Left lung (tissue), 10 donors: ENCODE data around the gene RPUSD3. TPM values are rescaled to one million over a fixed set of nuclear protein-coding genes. Genes with fewer than 3 reads are reported as not detected.
"Not testable (repeated sequence)": the region's sequence is repeated elsewhere in the genome, so short reads cannot be mapped to it uniquely, and the experiment has no call there.

Experiments used
- ATAC-seq: fragments of 200-7000 bp; cut with Tn5 transposase; one replicate; pipeline ENCODE4 v1.9.1; 2020; ENCODE audit warnings: moderate library complexity
- DNase-seq, 4 donors: peaks; one replicate each; pipeline ENCODE4 v3.0.0-alpha.2; 2013 to 2020
- H3K27ac ChIP-seq, 2 donors: fragments of 200-600 bp; sonication (generic) in 1 of 2; one replicate each; pipeline versions ENCODE4 v1.5.0 to v1.8.0; 2020 to 2021
- H3K27me3 ChIP-seq, 2 donors: fragments of 200-600 bp; sonication (generic) in 1 of 2; one replicate each; pipeline versions ENCODE4 v1.5.0 to v1.8.0; 2020 to 2021
- H3K36me3 ChIP-seq, 2 donors: fragments of 200-600 bp; sonication (generic) in 1 of 2; one replicate each; pipeline versions ENCODE4 v1.5.0 to v1.8.0; 2020 to 2021
- H3K4me1 ChIP-seq, 2 donors: fragments of 200-600 bp; one replicate each; pipeline ENCODE4 v1.8.0; 2021
- H3K4me3 ChIP-seq, 2 donors: fragments of 200-600 bp; sonication (generic) in 1 of 2; one replicate each; pipeline versions ENCODE4 v1.5.0 to v1.8.0; 2020 to 2021; ENCODE audit warnings: mild to moderate bottlenecking in 1 of 2
- H3K9me3 ChIP-seq, 2 donors: fragments of 200-600 bp; sonication (generic) in 1 of 2; one replicate each; pipeline versions ENCODE4 v1.5.0 to v1.8.0; 2020 to 2021
- intact Hi-C, 2 donors: fragments of 100-400 bp; cut with DNase I; formaldehyde crosslinking; loops; one replicate each; pipeline versions ENCODE4 v1.11.2 to v1.14.2; 2022
- polyA plus RNA-seq, 6 donors: library from polyadenylated mRNA; unstranded; fragments of 120-200 nt; gene quantifications; one replicate each; pipeline ENCODE4 v1.2.1, GENCODE V29; 2013; ENCODE audit not compliant: insufficient read length in 6 of 6
- total RNA-seq, 2 donors: library from RNA; stranded (reverse); fragmentation: NEBNext Ultra II Directional; extraction: Animal tissue kit (Norgen Biotek cat#: 25700); gene quantifications; one replicate each; pipeline ENCODE4 v1.2.1, GENCODE V29; 2021
- TF ChIP-seq, protein P1 (sequence below), 2 donors: fragments of 200-600 bp; sonication (generic) in 1 of 2; IDR thresholded peaks; one replicate each; pipeline versions ENCODE4 v1.5.0 to v1.8.0; 2021; ENCODE audit warnings: antibody characterized with exemption in 2 of 2
- donor health status: DM: no; HTN: yes; CAD: no.
- donor health status: DM: no; HTN: no; CAD: no.

The RPUSD3 gene
- total and polyA plus RNA-seq, 8 donors, result 29.6 to 43.1 (median 36.2) TPM

DNA sequence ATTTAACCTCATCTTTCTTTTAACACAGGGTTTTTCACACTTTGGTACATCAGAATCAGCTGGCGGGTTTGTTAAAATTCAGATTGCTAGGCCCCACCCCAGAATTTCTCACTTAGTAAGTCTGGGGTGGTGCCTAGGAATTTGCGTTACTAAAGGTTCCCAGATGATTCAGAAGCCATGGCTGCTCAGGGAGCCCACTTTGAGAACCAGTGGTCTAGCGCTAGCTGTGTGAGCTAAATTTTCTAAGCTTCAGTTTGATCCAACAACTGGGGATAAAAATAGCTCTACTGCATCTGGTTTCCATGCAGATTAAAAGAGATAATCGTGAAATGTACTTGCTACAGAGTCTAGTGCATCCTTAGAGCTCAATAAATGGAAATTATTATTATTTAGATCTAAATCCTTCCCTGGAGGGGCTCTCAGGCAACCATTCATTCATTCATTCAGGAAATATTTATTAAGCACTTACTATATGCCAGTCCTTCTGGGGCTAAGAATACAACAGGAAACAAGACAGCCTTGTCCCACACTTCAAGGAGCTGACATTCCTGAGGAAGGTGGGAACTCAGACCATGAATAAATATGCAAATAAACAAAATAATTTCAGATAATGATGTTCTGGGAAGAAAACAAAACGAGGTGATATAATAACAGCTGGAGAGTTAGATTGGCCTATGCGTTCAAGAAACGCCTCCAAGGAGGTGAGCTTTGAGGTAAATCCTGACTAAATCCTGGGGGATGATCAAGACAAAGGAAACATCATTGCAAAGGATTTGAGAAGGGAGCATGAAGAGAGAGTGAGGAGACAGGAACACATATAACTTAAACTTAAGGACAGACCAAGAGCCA lies 40.1 kb upstream of the RPUSD3 start:
- Histone ChIP-seq H3K9me3 (no peaks in the 10 kb centered on the region), H3K4me3 (no peak overlapping the region), H3K4me1 (no peaks in the 10 kb centered on the region), H3K27me3 (no peaks in the 10 kb centered on the region), H3K36me3 (no peaks in the 10 kb centered on the region), H3K27ac (no peak overlapping the region)
- ATAC-seq (no peak), DNase-seq (no peak)
- TF ChIP-seq, protein P1, sequence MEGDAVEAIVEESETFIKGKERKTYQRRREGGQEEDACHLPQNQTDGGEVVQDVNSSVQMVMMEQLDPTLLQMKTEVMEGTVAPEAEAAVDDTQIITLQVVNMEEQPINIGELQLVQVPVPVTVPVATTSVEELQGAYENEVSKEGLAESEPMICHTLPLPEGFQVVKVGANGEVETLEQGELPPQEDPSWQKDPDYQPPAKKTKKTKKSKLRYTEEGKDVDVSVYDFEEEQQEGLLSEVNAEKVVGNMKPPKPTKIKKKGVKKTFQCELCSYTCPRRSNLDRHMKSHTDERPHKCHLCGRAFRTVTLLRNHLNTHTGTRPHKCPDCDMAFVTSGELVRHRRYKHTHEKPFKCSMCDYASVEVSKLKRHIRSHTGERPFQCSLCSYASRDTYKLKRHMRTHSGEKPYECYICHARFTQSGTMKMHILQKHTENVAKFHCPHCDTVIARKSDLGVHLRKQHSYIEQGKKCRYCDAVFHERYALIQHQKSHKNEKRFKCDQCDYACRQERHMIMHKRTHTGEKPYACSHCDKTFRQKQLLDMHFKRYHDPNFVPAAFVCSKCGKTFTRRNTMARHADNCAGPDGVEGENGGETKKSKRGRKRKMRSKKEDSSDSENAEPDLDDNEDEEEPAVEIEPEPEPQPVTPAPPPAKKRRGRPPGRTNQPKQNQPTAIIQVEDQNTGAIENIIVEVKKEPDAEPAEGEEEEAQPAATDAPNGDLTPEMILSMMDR (IDR thresholded peaks at IDR 0.05), result no peak
- intact Hi-C loops, result no loop called here

- intact Hi-C loops, result no loop called here
- H3K9me3 ChIP-seq, result no peaks in the 10 kb centered on the region
- no peaks in the 10 kb centered on the region for H3K4me1 ChIP-seq
- DNase-seq (no peak), ATAC-seq (no peak)
- TF ChIP-seq, protein P1 (IDR thresholded peaks at IDR 0.05), result no peak
- H3K36me3 ChIP-seq, result no peaks in the 10 kb centered on the region
- H3K27ac ChIP-seq, result no peak overlapping the region
- no peaks in the 10 kb centered on the region for H3K27me3 ChIP-seq
- no peak overlapping the region for H3K4me3 ChIP-seq
Observed at GRCh38 chr3:9881441-9881840, 37.6 kb upstream of the RPUSD3 start.

GRCh38 chr3:9879830-9880549 lies 36.2 kb upstream of the RPUSD3 start, which contains the start of gene CIDEC:
Gene CIDEC, minus strand, starts transcription at chr3:9880253. Its CDS starts 1,767 bp downstream, at chr3:9878486.
- Histone ChIP-seq H3K27ac (no peak within 1 kb of the TSS), H3K36me3 (no peaks in the 10 kb centered on the region), H3K9me3 (no peaks in the 10 kb centered on the region), H3K27me3 (no peaks in the 10 kb centered on the region), H3K4me3 (no peak within 1 kb of the TSS), H3K4me1 (no peaks in the 10 kb centered on the region)
- intact Hi-C loops, result no loop called here
- ATAC-seq, result no peak
- TF ChIP-seq, protein P1 (IDR thresholded peaks at IDR 0.05), result no peak
- DNase-seq, result no peak

GRCh38 chr3:9878700-9879099 lies 34.9 kb upstream of the RPUSD3 start:
- ATAC-seq (no peak), DNase-seq (no peak)
- TF ChIP-seq, protein P1 (IDR thresholded peaks at IDR 0.05), result no peak
- Histone ChIP-seq H3K4me1 (no peaks in the 10 kb centered on the region), H3K4me3 (no peak overlapping the region), H3K36me3 (no peaks in the 10 kb centered on the region), H3K9me3 (no peaks in the 10 kb centered on the region), H3K27ac (no peak overlapping the region), H3K27me3 (no peaks in the 10 kb centered on the region)
- intact Hi-C loops, result no loop called here

DNA sequence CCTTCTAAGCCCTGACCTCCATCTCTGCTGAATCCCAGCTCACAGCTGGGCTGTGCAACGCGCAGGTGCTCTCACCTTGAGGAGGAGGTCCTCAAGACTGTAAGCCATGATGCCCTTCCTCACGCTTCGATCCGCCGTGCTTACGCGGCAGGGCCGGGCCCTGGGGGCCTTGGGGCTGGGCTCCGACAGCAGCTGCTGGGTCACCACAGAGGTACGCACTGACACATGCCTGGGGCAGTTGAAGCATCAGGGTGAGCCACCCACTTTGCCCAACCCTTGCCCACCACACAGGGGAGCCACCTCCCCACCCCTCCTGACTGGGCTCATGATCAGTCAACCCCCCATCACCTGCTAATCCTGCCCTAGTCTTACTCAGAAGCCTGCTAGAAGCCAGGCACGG lies 33.2 kb upstream of the RPUSD3 start:
- Histone ChIP-seq H3K4me3 (no peak overlapping the region), H3K9me3 (no peaks in the 10 kb centered on the region), H3K36me3 (no peaks in the 10 kb centered on the region), H3K27me3 (no peaks in the 10 kb centered on the region), H3K4me1 (no peaks in the 10 kb centered on the region), H3K27ac (no peak overlapping the region)
- TF ChIP-seq, protein P1 (IDR thresholded peaks at IDR 0.05), result no peak
- ATAC-seq (no peak), DNase-seq (no peak)
- intact Hi-C loops, result no loop called here

DNA sequence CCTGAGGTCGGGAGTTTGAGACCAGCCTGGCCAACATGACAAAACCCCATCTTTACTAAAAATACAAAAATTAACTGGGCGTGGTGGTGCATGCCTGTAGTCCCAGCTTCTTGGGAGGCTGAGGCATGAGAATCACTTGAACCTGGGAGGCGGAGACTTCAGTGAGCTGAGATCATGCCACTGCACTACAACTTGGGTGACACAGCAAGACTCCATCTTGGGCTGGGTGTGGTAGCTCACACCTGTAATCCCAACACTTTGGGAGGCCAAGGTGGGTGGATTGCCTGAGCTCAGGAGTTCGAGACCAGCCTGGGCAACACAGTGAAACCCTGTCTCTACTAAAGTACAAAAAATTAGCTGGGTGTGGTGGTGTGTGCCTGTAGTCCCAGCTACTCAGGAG lies 32.4 kb upstream of the RPUSD3 start:
- H3K4me3 ChIP-seq, ATAC-seq, H3K36me3 ChIP-seq, H3K9me3 ChIP-seq, intact Hi-C loops, H3K27ac ChIP-seq, H3K27me3 ChIP-seq, DNase-seq, H3K4me1 ChIP-seq: not testable (repeated sequence)
